Stimulated activated naive CD4-positive, alpha-beta T cell (primary cell): ENCODE measurements around the gene NHLH2.

Experiments used
- DNase-seq, 6 experiments: peaks; one replicate each; lab custom pipeline; 2025; lab: John Stamatoyannopoulos, UW

The NHLH2 gene

DNA sequence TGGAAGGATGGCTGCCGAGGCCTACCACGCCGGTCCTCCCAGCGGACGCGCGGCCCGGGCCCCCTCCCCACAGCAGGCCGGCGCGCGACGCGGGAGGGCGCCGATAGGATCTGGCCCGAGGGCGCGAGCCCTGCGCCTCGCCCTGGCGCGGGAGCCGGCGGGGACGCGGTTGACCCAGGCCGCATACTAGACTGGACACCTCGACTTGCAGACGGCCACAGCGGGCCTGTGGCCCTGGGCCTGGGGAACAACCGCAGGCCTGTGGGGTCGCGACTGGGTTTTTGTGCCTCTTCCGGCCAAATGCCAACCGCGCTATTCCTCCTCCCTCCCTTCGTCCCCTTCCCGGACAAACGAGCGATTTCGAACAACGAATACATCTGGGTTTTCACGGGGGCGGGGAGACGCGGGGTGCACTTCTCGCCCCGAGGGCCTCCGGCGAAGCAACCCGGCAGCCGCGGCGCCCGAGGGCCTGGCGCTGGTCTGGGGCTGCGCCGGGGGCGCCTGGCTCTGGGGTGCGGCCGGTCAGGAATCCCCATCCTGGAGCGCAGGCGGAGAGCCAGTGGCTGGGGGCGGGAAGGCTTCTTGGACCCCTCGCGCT is 2.4 kb downstream of the NHLH2 start:
- DNase-seq: no peak

DNA sequence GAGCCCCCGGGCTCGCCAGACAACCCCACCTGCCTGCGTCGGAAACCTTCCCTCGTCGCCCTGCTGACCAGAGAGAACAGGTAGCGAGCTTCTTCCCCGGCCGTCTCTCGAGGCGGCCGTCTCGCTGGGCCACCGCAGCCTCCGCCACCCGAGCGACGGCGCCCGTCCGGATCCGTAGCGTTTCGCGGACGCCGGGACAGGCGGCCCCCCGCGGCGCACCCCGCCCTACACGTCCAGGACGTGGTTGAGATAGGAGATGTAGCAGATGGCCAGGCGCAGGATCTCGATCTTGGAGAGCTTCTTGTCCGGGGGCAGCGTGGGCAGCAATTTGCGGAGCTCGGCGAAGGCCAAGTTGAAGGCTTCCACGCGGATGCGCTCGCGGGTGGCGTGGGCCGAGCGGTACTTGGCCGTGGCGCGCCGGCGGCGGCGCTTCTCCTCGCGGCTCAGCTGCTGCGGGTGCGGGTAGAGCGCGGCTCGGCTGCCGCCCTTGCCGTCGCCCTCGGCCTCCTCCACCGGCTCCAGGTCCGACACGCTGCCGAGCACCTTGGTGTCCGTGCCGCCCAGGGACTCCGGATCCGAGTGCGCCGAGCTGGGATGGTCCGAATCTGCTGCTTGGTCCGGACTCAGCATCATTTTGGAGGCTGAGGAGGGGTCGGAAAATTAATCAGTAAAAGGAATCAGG is 3.0 kb downstream of the NHLH2 start:
- DNase-seq: no peak

DNA sequence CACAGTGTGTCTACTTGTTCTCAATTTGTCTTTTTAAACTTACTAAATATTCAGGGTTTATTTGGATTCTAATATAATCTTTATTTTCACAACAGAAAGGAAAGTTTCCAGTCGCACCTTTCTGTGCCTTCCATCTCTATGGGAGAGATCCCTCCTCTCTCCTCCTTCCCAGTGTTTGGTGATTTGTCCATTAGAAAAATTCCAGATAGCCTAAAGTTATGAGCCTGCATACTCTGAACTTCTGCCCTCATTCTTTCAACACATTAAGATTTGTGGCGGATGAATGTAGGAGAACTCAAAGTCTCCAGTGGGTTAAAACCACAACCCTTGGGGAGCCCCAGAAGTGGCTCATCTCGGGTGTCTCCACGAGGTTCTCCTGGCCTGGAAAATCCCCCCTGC is 3.6 kb downstream of the NHLH2 start:
- DNase-seq: no peak

DNA sequence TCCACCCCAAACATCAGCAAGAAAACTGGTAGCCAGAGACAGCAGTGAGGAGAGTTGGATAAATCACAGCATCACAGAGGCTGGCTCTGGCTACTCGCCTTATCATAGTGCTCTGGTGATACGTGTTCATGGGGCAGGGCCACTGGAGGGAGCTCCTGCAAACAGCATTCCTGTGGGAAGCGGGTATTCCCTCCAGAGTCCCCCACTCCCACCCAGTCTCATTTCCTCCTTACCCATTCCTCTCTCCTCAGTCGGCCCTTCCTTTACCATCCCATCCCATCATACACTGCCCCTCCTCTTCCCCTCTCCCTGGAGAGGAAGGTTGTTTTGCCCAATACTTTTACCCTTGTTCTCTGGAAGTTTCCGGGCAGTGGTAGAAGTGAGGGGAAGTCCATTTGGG is 7.1 kb downstream of the NHLH2 start:
- no peak for DNase-seq

DNA sequence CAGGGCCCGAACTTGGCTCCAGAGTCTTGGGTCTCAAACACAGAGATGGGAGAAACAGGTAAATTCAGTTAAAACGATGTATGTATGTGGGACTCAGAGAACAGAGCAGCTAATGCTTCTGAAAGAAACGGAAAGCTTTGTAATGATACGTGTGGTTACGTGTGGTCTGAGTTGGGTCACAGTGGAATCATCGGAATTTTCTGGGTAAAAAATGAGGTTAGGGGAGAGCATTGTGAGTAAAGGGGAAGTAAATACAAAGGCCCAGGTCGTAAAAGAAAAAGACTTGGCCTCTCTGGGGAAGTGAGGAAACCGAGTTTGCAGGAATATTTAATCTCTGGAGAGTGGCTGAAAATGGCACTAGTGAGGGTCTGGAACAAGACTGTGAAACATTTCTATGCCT is 8.3 kb downstream of the NHLH2 start:
- DNase-seq: no peak

DNA sequence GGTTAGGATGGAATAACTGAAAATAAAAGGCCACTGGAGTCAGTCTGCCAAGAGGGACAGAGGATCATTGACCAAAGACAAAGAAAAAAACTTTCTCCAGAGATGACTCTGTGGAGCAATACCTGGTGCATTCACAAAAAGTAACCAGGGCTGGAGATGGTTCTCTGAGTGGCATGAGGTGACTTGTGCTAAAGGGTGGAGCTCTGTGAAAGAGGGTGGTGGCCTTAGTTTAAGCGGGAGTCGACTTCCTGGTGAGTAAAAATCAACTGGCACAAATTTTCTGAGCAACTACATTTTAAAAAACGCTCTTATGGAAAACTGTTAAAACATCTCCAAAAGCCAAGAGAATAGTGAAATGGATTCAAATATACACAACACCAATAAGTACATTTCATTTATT is 10.0 kb downstream of the NHLH2 start:
- DNase-seq: no peak

DNA sequence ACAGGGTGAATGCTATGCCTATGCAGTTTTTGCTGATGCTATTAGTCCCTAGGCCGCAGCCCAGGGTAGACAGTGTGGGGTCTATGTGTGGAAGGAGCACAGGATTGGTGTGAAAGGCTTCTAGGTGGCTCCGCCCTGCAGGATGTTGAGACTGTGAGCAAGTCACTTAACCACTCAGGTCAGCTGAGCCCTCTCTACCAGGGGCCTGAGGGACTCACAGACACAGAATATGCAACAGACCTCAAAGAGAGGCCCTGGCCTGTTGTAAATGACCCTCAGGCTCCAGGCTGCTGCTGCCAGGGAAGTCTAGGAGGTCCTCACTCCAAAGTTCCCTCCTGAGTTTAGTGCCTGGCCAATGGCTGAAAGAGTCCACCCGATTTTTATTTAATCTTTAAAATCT is 11.0 kb downstream of the NHLH2 start:
- no peak for DNase-seq

DNA sequence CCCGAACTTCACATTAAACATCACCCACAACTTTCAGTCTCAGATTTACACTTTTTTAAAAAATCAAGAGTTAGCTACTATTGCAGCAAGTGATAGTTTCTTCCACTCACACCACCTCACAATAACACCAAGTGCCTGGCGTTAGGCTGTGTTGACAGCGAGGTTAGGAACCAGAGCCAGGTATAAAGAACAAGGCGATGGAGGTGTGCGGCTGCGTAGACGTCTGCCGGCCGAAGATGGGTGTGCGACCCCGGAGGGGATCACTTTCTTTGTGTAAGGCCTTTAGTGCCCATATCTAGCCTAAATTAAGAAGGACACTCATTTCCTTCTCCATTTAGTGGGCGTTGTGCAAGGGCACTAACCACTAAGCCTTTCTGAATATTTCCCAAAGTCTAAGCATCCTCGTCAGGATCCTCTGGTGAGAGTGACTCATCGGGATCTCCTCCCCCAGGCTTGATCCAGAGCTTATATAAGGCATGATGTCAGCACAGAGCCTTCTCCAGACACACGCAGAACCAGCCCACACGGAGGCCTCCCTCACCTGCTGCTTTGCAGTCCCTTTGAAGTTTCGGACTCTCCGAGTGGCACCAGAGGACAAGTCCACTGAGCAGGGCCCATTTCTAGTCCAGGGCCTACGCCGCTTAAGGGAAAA is 11.8 kb downstream of the NHLH2 start:
- DNase-seq: no peak

DNA sequence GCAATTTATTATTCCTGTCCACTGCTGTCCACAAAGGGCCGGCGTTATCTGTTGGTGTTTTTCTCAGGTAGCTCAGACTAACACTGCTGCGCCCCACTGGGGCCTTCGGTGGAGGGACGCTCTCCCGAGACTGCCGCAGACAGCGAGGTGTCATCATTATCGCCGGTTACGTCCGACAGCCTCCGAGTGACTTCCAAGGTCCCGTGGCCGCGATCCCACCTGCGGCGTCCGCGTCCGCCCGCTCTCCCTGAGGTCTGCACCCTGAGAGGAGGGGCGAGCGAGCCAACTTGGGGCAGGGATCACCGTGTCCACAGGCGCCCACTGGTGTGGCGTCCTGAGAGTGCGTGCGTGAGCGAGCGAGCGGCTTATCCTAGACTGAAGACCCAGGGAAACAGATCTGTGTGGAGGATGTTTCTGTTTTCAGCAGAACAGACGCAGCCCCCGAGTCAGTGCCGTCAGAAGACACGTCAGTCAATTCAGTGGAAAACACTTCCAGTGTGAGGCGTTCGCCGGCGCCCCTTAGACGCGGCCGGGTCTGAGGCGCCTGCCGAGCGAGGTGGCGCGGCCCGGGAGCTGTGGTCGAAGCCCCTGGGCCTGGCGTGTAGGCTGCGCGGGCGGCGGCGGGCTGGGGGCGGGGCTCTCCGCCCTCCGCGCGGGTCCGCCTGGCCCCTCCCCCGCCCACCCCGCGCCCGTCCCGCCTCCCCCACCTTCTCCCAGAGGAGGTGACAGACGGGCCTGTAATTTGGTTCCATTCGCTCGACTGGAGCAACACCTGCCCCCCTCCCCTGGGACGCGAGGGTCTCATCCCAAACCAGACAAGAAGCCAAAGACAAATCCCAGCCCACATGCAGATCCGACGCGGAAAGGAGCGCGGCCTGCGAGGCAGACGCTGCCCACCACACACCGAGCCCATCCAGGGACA is 12.6 kb downstream of the NHLH2 start:
- DNase-seq: no peak

DNA sequence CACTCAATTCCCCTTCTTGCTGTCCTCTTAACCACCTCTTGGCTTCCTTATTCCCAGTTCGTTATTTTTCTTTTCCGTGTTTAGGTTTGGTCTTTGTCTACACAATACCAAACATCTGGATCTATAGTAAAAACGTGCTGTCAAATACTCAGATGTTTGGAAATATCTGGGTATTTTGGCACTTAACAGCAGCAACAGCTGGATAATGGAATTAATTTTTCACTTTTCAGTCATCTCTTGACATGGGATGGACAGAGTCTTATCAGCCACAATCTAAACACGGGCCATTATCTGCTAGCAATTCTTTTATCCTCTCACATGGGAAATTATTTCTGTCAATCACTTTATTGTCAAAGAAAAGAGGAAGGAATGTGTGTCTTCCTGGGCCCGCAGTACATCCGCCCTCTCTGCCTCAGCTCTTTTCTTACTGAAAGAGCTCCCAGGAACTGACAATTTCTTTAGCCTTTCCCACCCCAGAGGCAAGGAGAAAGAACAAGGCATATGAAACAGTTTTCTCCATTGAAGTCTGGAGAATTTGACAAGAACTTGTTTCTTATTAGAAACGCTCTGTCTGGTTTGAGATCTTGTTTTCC is 13.4 kb downstream of the NHLH2 start:
- DNase-seq: no peak

DNA sequence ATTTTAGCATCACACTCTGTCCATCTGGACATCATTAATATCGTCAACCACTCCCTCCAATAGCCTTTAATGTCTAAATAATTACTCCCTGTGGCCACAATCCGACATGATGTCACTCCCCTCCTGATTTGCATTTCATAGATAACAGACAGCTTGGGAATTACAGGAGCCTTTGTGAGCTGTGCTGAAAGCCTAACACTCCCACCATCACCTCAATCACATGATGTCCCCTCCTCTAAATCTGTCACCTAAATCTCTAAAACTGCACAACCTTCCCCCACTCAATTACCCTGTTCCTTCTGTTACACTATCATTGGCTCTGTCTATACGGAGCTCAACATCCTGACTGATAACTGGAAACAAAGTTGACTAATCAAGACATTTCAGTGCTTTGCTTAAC is 14.3 kb downstream of the NHLH2 start:
- DNase-seq: no peak

DNA sequence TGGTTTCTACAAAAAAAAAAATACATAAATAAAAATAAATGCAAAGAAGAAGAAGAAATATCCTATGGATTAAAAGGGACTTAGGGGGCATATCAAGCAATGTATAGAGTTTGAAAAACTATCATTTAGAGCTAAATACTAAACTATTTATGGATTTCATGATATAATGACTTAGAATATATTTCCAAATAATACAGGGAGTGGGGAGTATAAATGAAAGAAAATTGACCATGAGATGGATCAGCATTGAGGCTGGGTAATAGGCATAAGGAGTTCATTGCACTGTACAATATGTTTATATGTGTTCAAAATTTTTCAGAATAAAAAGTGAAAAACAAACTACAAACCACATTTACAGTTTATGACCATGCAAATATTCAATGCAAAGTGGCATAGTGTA is 18.8 kb downstream of the NHLH2 start:
- no peak for DNase-seq

DNA sequence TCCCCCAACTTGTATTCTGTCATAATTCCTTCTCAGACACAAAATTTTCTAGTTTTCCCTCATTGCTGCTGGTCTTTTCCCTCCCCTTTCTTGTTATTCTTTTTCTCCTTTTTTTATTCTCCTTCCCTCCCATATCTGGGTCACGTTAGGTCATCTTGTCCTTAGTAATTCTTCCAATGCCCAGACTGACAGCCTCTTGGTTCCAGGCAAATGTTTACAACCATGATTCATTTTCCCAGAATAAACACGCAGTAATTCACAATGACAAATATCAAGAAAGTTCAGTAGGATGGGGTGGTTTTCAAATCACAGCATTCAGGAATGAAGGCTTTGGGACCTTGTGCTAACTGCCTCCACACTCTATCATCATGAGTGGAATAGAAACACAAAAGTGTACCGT is 25.2 kb downstream of the NHLH2 start:
- DNase-seq: no peak

DNA sequence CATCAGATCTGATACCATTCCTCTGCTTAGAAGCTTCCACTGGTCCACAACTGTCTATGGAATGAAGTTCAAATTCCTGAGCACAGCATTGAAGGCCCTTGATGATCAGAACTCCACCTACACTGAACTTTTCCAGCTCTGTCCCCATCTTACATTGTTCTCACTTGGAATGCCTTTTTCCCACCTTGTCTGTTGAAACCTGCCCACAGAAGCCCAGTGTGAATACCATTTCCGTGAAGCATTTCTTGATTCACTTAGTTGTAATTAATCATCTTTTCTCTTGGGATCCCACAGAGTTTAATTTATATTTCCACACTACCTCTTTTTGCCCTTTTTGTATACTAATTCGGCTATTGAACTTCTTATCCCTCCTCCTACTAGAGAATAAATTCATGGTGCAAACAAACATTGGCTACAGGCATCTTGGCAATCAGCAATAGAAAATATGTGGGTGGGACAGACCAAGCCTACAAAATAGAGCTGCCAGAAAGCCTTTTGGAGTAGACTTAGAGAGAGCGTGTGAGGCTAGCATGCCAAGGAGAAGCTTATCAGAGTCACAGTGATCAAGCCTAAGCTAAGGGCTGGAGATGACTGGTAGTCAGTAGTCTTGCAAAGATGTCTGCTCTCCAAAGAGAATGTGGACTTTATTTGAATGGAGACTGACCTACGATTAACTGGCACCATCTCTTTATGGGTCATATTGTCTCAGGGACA is 26.1 kb downstream of the NHLH2 start:
- DNase-seq: no peak

DNA sequence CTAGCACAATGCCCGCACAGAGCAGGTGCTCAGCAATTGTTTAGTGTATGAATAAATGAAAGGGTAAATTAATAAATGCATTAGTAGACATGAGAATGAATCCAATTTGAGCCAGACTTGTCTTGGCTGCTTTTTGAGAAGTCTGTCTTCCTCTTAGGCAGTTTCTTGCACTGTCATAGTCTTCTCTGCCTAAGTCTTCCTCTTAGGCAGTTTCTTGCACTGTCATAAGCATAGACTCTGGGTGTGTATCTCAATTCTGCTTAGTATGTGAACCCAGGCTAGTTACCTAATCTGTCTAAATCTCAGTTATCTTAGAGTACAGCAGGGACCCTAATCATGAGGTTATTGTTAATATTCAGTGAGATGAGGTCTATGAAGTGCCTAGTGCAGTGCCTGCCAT is 27.2 kb downstream of the NHLH2 start:
- no peak for DNase-seq

DNA sequence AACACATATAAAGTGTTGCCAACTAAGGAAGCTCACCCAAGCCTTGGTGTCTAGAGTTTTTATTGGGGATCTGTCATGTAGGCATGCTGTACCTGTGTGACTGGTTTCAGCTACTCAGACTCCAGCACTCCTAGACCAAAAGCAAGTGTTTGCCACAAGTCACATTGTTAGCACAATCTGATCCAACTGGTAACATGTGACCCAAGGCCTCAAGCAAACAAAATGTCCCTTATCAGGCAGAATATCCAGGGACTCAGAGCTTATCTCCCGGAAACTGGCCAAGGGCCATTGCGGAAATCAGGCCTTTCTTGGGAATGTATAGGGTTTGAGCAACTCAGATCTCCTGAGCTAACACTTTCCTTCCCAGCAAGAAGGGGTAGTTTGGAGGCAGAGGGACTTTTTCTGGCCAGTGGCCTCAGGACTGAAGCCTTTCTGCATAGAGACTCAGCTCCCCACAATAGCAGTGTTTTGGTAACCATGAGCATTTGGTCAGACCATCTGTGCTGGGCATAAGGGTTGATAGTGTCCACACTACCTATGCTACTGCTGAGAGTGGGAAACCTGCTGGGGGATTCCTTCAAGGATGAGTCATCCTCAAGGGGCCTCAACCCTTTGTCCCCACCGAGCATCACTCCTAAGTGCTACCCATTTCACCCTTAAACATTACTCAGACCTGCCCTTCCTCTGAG is 29.6 kb downstream of the NHLH2 start:
- DNase-seq: no peak

DNA sequence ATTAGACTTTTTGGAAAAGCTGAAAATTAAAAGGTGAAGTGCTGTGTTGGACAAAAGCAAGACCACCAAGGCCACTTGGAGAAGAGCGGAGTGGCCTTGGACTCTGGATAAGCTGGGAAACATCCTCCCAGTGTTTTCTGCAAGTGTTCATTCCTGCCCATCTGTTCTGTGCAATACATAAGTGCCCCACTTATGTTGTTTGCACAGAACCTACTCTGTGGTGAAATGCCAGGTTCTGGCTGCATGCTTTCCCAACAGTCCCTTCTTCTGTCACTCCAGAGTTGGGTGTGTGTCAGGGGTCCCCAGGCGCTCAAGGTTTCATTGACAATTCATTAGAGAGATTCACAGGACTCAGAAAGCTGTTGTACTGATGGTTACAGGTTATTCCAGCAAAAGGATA is 30.3 kb downstream of the NHLH2 start:
- DNase-seq: no peak

DNA sequence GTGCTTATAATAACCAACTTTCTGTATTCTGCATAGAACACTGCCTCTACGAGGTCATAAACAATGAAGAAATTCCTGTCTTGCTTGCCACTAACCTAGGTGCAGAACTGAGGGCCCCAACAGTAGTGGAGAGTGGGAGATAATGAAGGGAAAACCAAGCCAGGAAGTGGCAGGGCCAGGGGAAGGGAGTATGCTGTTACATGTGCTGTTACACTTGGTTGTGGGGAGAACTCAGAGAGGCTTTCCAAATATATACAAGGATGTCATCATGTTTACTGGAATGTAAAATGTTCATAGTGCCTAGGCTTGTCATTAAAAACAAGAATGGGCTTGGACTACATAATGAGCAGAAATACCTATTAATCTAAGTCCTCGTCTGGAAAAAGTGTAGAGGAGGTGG is 31.1 kb downstream of the NHLH2 start:
- DNase-seq: no peak

DNA sequence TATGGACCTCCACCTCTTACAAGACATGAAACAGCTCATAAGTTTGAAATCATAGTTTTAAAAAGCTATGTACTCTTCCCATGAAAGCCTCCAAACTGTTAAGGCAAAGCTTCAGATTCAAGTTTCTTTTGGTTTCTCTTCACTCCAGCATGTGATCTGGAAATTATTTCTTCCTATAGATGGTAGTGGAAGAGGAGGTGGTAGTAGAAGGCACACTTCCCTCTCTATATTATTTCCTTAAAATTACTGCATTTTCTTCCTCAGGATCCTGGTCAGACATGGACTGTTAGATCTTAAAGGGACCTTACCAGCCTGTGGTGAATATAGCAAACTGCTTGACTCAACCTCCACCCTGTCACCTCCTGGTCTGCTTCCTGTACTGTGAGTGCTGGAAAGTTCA is 31.9 kb downstream of the NHLH2 start:
- no peak for DNase-seq

DNA sequence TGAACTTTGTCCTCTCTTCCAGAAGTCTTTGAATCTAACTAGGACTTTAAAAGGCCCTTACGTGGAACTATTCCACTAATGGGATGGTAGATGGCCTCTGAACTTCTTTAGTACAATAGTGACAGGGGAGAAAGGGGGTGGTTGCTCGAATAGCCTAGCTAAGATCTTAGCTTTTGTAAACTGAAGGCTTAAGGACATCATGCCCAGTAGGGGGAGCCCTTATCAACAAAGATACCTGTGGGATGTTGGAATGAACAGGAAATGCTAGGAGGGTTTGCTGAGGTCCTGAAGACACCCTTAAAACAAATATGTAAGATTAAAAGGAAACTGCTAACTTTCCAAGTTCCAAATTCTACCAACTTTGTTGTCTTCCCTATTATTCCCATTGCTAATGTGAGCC is 33.2 kb downstream of the NHLH2 start:
- peak in 3 of 6 experiments; percentile 0 to 29 (median 19) for DNase-seq

DNA sequence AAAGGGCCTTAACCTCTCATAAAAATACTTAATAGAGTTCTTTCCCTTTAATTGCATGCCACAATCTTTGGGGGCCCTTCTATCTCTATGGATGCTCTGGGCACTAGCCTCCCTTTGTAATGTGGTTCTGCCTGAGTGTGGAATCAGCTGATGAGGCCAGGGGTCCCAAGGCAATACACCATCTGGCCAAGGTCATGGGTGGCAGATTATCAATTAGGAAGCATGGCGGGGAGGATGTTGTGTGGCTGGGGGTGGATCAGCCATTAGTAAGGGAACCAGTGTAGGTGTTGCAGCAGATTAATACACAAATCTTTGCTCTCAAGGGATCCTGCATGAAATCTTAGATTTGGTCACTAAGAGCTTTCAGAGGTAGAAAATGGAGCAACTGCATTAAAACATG is 35.3 kb downstream of the NHLH2 start:
- no peak for DNase-seq
